HG02973 (cell line): ENCODE measurements around the gene PCSK5.
"Not testable (repeated sequence)": the region's sequence is repeated elsewhere in the genome, so short reads cannot be mapped to it uniquely, and the experiment has no call there.

ENCODE experiments used
- ATAC-seq: cut with Tn5 transposase; IDR thresholded peaks from one replicate; pipeline ENCODE4 v1.9.1; 2021; ENCODE audit warnings: moderate library complexity; ENCODE audit not compliant: unreplicated experiment

Gene PCSK5

GRCh38 chr9:76296561-76297310 is 406.3 kb downstream of the PCSK5 start:
- ATAC-seq: no peak

- no peak for ATAC-seq
These were observed 407.3 kb downstream of the PCSK5 start for GRCh38 chr9:76297721-76298239.

GRCh38 chr9:76298521-76299144 is 408.2 kb downstream of the PCSK5 start:
- ATAC-seq: no peak

- no peak for ATAC-seq
These were observed 412.1 kb downstream of the PCSK5 start for GRCh38 chr9:76302543-76302942.

GRCh38 chr9:76302947-76303550 is 412.6 kb downstream of the PCSK5 start:
- ATAC-seq: no peak

GRCh38 chr9:76307047-76307446 is 416.6 kb downstream of the PCSK5 start:
- not testable (repeated sequence) for ATAC-seq

- ATAC-seq: no peak
These were observed 420.1 kb downstream of the PCSK5 start for GRCh38 chr9:76310577-76310976.

GRCh38 chr9:76310991-76311390 is 420.5 kb downstream of the PCSK5 start:
- ATAC-seq: no peak

GRCh38 chr9:76311537-76311936 is 421.1 kb downstream of the PCSK5 start:
- no peak for ATAC-seq

GRCh38 chr9:76313771-76314170 is 423.3 kb downstream of the PCSK5 start:
- ATAC-seq: no peak

- no peak for ATAC-seq
These were observed 423.8 kb downstream of the PCSK5 start for GRCh38 chr9:76314321-76314720.

GRCh38 chr9:76316069-76316468 is 425.6 kb downstream of the PCSK5 start:
- no peak for ATAC-seq

GRCh38 chr9:76319466-76319865 is 429.0 kb downstream of the PCSK5 start:
- ATAC-seq: not testable (repeated sequence)

- ATAC-seq: no peak
These were observed 430.8 kb downstream of the PCSK5 start for GRCh38 chr9:76321195-76321828.

GRCh38 chr9:76322810-76323209 is 432.3 kb downstream of the PCSK5 start:
- no peak for ATAC-seq

- no peak for ATAC-seq
These were observed 433.0 kb downstream of the PCSK5 start for GRCh38 chr9:76323490-76323889.

GRCh38 chr9:76324030-76324429 is 433.6 kb downstream of the PCSK5 start:
- ATAC-seq: not testable (repeated sequence)

GRCh38 chr9:76330034-76330433 is 439.6 kb downstream of the PCSK5 start:
- ATAC-seq: no peak

GRCh38 chr9:76333388-76333787 is 442.9 kb downstream of the PCSK5 start:
- no peak for ATAC-seq

GRCh38 chr9:76333964-76334363 is 443.5 kb downstream of the PCSK5 start:
- ATAC-seq: no peak

GRCh38 chr9:76336027-76336426 is 445.6 kb downstream of the PCSK5 start:
- ATAC-seq: no peak
